Left lung (tissue), 10 donors: ENCODE results near the gene PGC. TPM values are rescaled to one million over a fixed set of nuclear protein-coding genes. Genes with fewer than 3 reads are reported as not detected.

Source experiments
- ATAC-seq: fragments of 200-7000 bp; cut with Tn5 transposase; one replicate; pipeline ENCODE4 v1.9.1; 2020; ENCODE audit warnings: moderate library complexity
- DNase-seq, 4 donors: peaks; one replicate each; pipeline ENCODE4 v3.0.0-alpha.2; 2013 to 2020
- H3K27ac ChIP-seq, 2 donors: fragments of 200-600 bp; sonication (generic) in 1 of 2; one replicate each; pipeline versions ENCODE4 v1.5.0 to v1.8.0; 2020 to 2021
- H3K27me3 ChIP-seq, 2 donors: fragments of 200-600 bp; sonication (generic) in 1 of 2; one replicate each; pipeline versions ENCODE4 v1.5.0 to v1.8.0; 2020 to 2021
- H3K36me3 ChIP-seq, 2 donors: fragments of 200-600 bp; sonication (generic) in 1 of 2; one replicate each; pipeline versions ENCODE4 v1.5.0 to v1.8.0; 2020 to 2021
- H3K4me1 ChIP-seq, 2 donors: fragments of 200-600 bp; one replicate each; pipeline ENCODE4 v1.8.0; 2021
- H3K4me3 ChIP-seq, 2 donors: fragments of 200-600 bp; sonication (generic) in 1 of 2; one replicate each; pipeline versions ENCODE4 v1.5.0 to v1.8.0; 2020 to 2021; ENCODE audit warnings: mild to moderate bottlenecking in 1 of 2
- H3K9me3 ChIP-seq, 2 donors: fragments of 200-600 bp; sonication (generic) in 1 of 2; one replicate each; pipeline versions ENCODE4 v1.5.0 to v1.8.0; 2020 to 2021
- CTCF ChIP-seq, 2 donors: fragments of 200-600 bp; sonication (generic) in 1 of 2; IDR thresholded peaks; one replicate each; pipeline versions ENCODE4 v1.5.0 to v1.8.0; 2021; ENCODE audit warnings: antibody characterized with exemption in 2 of 2
- intact Hi-C, 2 donors: fragments of 100-400 bp; cut with DNase I; formaldehyde crosslinking; loops; one replicate each; pipeline versions ENCODE4 v1.11.2 to v1.14.2; 2022
- polyA plus RNA-seq, 6 donors: library from polyadenylated mRNA; unstranded; fragments of 120-200 nt; gene quantifications; one replicate each; pipeline ENCODE4 v1.2.1, GENCODE V29; 2013; ENCODE audit not compliant: insufficient read length in 6 of 6
- total RNA-seq, 2 donors: library from RNA; stranded (reverse); fragmentation: NEBNext Ultra II Directional; extraction: Animal tissue kit (Norgen Biotek cat#: 25700); gene quantifications; one replicate each; pipeline ENCODE4 v1.2.1, GENCODE V29; 2021
- donor health status: DM: no; HTN: yes; CAD: no.
- donor health status: DM: no; HTN: no; CAD: no.

PGC gene
- total and polyA plus RNA-seq, 8 donors, result 5.4 to 266 (median 8.2) TPM

GRCh38 chr6:41705311-41705995 is 41.7 kb downstream of the PGC start:
- H3K27me3 ChIP-seq, result no peaks in the 10 kb centered on the region
- no peak overlapping the region for H3K4me3 ChIP-seq
- H3K36me3 ChIP-seq, result peaks cover 0 to 10% of the 10 kb centered on the region in 2 donors
- H3K9me3 ChIP-seq, result no peaks in the 10 kb centered on the region
- ATAC-seq, result no peak
- H3K4me1 ChIP-seq, result peaks cover 20 to 51% of the 10 kb centered on the region in 2 donors
- intact Hi-C loops, result no loop called here
- H3K27ac ChIP-seq, result peak overlapping the region; percentile 72 to 76
- TF ChIP-seq CTCF (IDR thresholded peaks at IDR 0.05), result no peak
- DNase-seq, result no peak

- ATAC-seq, result no peak
- Histone ChIP-seq H3K27me3 (no peaks in the 10 kb centered on the region), H3K9me3 (no peaks in the 10 kb centered on the region), H3K36me3 (peaks cover 0 to 10% of the 10 kb centered on the region in 2 donors), H3K27ac (peak overlapping the region in 1 of 2 donors; percentile 76), H3K4me3 (no peak overlapping the region), H3K4me1 (peaks cover 20 to 51% of the 10 kb centered on the region in 2 donors)
- no peak for DNase-seq
- no peak for TF ChIP-seq CTCF (IDR thresholded peaks at IDR 0.05)
- intact Hi-C loops, result no loop called here
Observed at GRCh38 chr6:41704656-41705310, 42.4 kb downstream of the PGC start.

- intact Hi-C loops, result no loop called here
- Histone ChIP-seq H3K27ac (no peak overlapping the region), H3K4me3 (no peak overlapping the region), H3K9me3 (no peaks in the 10 kb centered on the region), H3K36me3 (peaks cover 0 to 12% of the 10 kb centered on the region in 2 donors), H3K27me3 (no peaks in the 10 kb centered on the region), H3K4me1 (peaks cover 20 to 51% of the 10 kb centered on the region in 2 donors)
- no peak for ATAC-seq
- TF ChIP-seq CTCF (IDR thresholded peaks at IDR 0.05), result no peak
- DNase-seq, result no peak
Observed at GRCh38 chr6:41704028-41704427, 43.2 kb downstream of the PGC start.

DNA sequence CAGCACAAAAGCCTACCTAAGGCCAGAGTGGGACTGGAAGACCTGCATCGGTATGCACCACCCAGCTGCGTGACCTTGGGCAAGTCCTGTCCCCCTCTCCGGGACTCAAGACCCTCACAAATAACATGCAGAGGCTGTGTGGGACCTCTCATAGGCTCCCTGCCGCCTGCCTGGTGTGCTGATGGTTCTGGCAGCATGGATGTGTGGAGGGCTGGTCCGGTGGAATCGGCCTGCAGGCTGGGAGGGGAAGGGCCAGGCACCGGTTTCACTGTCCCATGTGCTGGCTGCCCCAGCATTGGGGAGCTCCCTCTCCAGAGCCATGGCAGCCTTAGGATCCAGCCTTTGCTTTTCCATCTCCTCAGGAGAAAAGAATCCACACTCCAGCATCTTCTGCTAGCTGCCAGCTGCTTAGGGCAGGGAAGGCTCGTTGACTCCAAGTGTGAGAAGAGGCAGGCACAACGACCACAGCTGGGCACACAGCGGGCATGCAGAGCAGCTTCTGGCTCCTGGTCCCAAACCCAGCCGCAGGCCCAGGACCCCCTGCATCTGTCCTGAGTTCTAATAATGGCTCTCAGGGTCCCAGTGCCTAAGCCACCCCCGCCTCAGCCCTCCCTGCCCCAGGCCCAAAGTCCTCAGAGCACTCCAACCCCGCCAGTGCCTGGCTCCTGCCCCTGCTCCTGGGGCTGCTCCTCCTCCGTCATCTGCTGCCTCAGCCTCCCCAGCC is 44.3 kb downstream of the PGC start:
- no peak for DNase-seq
- Histone ChIP-seq H3K36me3 (peaks cover 0 to 23% of the 10 kb centered on the region in 2 donors), H3K27ac (no peak overlapping the region), H3K4me3 (no peak overlapping the region), H3K9me3 (no peaks in the 10 kb centered on the region), H3K27me3 (no peaks in the 10 kb centered on the region), H3K4me1 (peaks cover 20 to 41% of the 10 kb centered on the region in 2 donors)
- no peak for ATAC-seq
- no peak for TF ChIP-seq CTCF (IDR thresholded peaks at IDR 0.05)
- intact Hi-C loops, result no loop called here
